ENCODE results near the gene LIN37.

Gene LIN37

GRCh38 chr19:35748106-35749020, at the start of gene LIN37:
TSS of gene LIN37 (plus strand) at chr19:35748576. CDS start at chr19:35748725, 149 bp downstream.
- DNase-seq (ENCODE audit: low read depth): peak; percentile 98

GRCh38 chr19:35702223-35703012, 46.0 kb upstream of the LIN37 start:
- peak; percentile 92 for DNase-seq (ENCODE audit: low read depth)

GRCh38 chr19:35703343-35703742, 45.0 kb upstream of the LIN37 start:
- no peak for DNase-seq (ENCODE audit: low read depth)

DNA sequence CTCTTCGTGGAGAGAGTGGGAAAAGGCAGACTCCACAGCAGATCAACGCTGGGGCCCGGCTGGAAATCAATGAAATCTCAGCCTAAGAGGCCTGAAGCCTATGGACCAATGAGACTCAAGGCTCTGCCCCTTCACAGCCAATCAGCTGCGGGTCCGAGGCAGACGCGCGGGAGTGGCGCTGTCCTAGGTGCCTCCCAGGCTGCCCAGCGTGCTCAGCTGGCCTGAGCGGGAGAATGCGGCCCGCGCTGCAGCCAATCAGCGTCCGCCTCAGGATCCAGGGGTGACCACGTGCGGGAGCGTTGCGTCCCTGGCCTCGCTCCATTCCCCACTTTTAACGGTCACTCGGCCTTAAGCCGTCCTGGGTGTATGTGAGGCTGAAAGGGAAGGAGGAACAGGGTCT, 44.2 kb upstream of the LIN37 start, which contains the start of gene ZBTB32:
TSS of gene ZBTB32 (plus strand) at position 341 of the 400 bp plus-strand sequence. CDS start 10,069 bp downstream, outside the sequence.
- no peak for DNase-seq (ENCODE audit: low read depth)

DNA sequence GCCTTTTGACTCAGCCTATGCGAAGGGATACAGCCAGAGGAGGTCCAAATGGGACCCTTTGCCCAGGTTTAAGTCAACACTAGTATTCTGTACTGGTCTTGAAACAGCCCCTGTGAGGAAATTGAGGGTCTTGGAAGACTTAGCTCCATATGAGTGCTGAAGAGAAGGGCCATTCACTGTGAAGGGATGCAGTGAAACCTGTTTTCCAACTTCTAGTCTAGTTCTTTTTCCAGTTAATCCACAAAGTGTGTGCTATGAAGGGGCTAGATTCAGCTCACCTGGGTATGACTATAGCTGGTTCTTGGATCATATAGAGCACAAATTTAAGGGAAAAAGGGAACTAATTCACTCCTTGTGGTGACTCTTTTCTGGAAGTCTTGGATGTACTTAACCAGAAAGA, 40.0 kb upstream of the LIN37 start:
- no peak for DNase-seq (ENCODE audit: low read depth)

DNA sequence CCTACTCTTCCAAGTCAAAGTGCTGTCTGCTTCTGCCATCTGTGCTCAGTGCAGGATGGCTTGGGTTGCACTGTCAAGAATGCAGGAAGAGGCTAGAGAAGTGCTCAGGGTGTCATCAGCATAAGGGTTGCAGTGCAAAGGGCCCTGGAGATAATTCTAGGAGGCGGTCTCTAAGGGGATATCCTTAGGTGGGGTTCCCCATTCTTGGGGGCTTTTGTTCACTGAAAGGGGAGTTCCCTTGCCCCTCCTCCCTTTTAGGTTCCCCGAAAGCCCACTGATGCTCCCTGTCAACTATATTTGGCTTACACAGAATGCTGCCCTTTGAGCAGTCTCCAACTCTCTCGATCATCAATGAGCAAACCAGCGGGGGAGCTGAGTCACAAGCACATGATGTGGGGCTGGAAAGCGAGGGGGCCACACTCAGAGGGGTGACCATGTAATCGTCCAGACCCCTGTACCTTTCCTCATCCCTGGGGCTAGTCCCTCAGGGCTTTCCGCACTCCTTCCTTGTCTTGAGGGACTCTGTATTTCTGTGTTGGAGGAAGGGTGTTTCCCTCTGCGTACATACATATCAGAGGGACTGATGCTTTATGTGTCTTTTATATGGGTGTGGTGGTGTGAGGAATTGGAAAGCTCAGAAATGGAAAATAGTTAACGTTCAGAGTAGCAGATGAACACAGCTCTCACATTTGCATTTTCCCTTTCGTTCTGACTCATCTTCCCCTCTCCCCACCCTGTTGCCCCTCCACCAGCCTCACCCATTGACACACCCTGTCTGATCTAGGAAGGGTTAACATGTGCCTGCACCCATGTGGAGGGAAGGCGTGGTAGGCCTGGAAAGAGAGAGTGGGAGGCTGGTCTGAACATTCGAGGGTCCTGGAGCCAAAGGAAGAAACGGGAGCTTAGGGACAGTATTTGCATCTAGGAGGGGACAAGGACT, 37.3 kb upstream of the LIN37 start:
- DNase-seq (ENCODE audit: low read depth): peak; percentile 60

DNA sequence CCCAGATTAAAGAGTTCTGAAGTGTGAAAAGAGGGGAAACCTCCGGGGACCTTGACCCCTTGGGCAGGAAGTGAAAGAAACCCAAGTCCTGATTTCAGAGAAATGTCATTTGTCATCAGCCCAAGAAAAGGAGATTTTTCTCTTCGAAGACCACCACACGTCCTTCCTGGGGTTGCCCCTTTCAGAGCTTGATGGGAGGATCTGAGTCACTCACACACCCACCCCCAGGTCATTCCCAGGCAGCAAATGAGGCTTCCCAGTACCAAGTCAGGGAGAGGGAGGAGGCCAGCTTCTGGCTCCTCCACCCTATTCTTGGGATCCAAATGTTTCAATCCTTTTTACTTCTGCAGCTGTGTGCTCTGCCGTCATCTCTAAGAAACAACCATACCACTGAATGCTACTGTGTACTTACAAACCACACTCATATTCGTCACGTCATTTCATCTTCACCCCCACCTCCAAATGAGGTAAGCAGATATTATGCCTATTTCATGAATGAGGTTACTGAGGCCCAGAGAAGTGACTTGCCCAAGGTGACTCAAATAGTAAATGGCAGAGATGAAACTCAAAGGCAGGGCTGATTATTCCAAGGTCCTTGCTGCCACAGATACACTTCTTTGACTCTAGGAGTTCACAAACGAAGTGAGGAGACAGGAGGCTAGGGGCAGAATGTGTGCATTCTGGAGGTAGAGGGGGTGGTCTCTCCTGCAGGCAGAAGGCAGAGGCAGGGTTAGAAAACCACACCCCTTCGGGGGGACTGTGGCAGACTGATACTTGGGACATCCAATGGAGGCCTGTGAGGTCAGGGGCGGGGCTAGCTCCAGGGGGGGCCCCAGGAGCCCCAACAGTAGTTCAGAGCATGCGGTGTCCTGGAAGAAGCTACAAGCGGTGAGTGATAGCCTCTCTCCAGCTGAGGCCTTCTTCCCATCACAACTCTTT, 35.5 kb upstream of the LIN37 start:
- DNase-seq (ENCODE audit: low read depth): peak; percentile 49

- no peak for DNase-seq (ENCODE audit: low read depth)
Observed at GRCh38 chr19:35713506-35713850, 34.9 kb upstream of the LIN37 start.

GRCh38 chr19:35713904-35714495, 34.4 kb upstream of the LIN37 start:
- no peak for DNase-seq (ENCODE audit: low read depth)

- DNase-seq (ENCODE audit: low read depth): no peak
Observed at GRCh38 chr19:35714601-35715354, 33.6 kb upstream of the LIN37 start.

GRCh38 chr19:35715355-35715809, 33.0 kb upstream of the LIN37 start:
- no peak for DNase-seq (ENCODE audit: low read depth)

DNA sequence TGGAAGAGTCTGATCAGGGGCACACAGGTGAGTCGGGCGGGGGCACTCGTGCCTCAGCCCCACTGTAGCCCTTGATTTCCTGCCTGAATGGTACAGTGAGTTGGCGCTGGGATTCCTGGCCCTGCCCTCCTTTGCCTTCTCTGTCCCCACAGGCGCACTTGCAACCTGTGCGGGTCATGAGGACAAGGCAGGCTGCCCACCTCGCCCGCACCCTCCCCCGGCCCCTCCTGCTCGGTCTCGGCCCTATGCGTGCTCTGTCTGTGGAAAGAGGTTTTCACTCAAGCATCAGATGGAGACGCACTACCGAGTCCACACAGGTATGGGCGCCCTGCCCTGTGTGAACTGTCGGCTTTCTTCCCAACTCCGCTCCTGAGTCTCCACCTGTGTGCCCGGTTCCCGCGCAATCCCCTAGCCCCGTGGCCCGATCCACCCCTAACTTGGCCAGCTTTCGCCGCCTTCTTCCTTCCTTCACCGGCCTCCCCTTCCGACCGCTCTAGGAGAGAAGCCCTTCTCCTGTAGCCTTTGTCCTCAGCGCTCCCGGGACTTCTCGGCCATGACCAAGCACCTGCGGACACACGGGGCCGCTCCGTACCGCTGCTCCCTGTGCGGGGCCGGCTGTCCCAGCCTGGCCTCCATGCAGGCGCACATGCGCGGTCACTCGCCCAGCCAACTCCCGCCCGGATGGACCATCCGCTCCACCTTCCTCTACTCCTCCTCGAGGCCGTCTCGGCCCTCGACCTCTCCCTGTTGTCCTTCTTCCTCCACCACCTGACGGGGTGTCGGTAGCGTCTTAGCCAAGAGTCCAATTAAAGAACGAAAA, 32.2 kb upstream of the LIN37 start:
- DNase-seq (ENCODE audit: low read depth): peak; percentile 18

DNA sequence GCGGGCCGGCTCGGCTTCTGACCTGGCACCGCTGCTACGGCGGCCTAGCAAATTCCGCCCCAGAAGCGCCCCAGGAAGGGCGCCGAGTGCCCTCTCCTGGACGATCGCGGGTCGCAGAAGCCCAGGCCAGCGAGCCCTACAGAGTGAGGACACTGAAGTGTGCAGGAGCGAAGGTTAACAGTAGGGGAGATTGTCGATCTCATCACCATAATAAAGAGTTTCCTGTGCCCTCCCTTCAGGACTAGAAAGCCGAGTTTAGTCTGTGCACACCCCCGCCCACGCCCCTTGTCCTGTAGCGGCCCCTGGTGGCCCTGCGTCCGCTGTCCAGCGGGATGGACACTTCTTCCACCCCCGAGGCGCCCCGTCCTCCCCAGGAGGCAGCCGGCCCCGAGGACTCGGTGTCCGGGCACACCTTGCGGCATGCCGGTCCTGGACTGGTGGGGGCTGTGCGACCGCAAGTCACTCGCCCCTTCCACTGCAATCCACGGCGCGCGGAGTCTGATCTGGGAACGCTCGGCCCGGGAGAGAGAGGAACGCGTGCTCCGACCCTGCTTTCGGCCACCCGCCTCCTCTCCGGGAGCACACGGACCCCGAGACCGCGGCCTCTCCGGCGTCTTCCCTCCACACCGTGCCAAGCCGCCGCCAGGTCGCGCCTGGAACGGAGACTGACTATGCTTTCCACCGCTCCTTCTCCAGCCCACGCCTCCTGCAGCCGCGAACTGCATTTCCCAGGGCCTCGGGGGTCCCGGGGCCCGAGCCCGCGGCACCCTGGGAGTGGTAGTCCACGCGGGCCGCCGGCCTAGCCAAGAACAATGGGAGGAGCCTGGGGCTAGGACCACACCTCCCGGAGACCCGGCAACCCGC, 31.3 kb upstream of the LIN37 start:
- peak; percentile 97 for DNase-seq (ENCODE audit: low read depth)

- DNase-seq (ENCODE audit: low read depth): no peak
Observed at GRCh38 chr19:35717665-35718344, 30.6 kb upstream of the LIN37 start, which contains the start of gene KMT2B. TSS of gene KMT2B (plus strand) at chr19:35718003. CDS start at chr19:35718019, 16 bp downstream.

GRCh38 chr19:35718345-35719041, 29.9 kb upstream of the LIN37 start:
- peak; percentile 58 for DNase-seq (ENCODE audit: low read depth)
